Activated CD4-positive, alpha-beta T cell treated with anti-CD3 and anti-CD28 coated beads for 1 hour (primary cell): ENCODE results near the gene OR51A7.
"Not testable (repeated sequence)": the region's sequence is repeated elsewhere in the genome, so short reads cannot be mapped to it uniquely, and the experiment has no call there.

Experiments used
- DNase-seq: peaks from one replicate; pipeline ENCODE4 v3.0.0-alpha.2; 2020

OR51A7 gene

GRCh38 chr11:4903484-4903883 lies at the start of gene OR51A7:
Gene OR51A7 (plus strand): TSS chr11:4903783. CDS start chr11:4907370, 3,587 bp downstream.
- no peak for DNase-seq

- not testable (repeated sequence) for DNase-seq
These were observed 49.3 kb upstream of the OR51A7 start for GRCh38 chr11:4854286-4854685.

GRCh38 chr11:4862447-4863236 lies 40.9 kb upstream of the OR51A7 start:
- no peak for DNase-seq

GRCh38 chr11:4863876-4864275 lies 39.7 kb upstream of the OR51A7 start:
- DNase-seq = no peak

- no peak for DNase-seq
These were observed 37.7 kb upstream of the OR51A7 start for GRCh38 chr11:4865855-4866254.

GRCh38 chr11:4881188-4881587 lies 22.4 kb upstream of the OR51A7 start:
- DNase-seq = no peak

GRCh38 chr11:4881860-4882500 lies 21.6 kb upstream of the OR51A7 start, which contains the start of gene OR51T1:
Gene OR51T1 (plus strand): TSS chr11:4881900. CDS start chr11:4881900, 0 bp downstream.
- DNase-seq = no peak

GRCh38 chr11:4882543-4882942 lies 21.0 kb upstream of the OR51A7 start:
- DNase-seq = no peak

GRCh38 chr11:4884361-4884760 lies 19.2 kb upstream of the OR51A7 start:
- DNase-seq = no peak

- DNase-seq = no peak
These were observed 17.4 kb upstream of the OR51A7 start for GRCh38 chr11:4886186-4886585.

GRCh38 chr11:4887591-4887990 lies 16.0 kb upstream of the OR51A7 start:
- no peak for DNase-seq

GRCh38 chr11:4890279-4890678 lies 13.3 kb upstream of the OR51A7 start:
- no peak for DNase-seq

GRCh38 chr11:4891996-4892640 lies 11.5 kb upstream of the OR51A7 start:
- no peak for DNase-seq

GRCh38 chr11:4916581-4916980 lies 13.0 kb downstream of the OR51A7 start:
- no peak for DNase-seq

- DNase-seq = no peak
These were observed 15.7 kb downstream of the OR51A7 start, which contains the start of gene OR51G2 for GRCh38 chr11:4919250-4919649. Gene OR51G2 (minus strand): TSS chr11:4919350. CDS start chr11:4915663, 3,687 bp downstream.

- no peak for DNase-seq
These were observed 18.2 kb downstream of the OR51A7 start for GRCh38 chr11:4921796-4922195.

- DNase-seq = no peak
These were observed 18.7 kb downstream of the OR51A7 start for GRCh38 chr11:4922304-4922703.

GRCh38 chr11:4924239-4924638 lies 20.7 kb downstream of the OR51A7 start, which contains the start of gene OR51G1:
Gene OR51G1 (minus strand): TSS chr11:4924339. CDS start chr11:4924339, 0 bp downstream.
- DNase-seq = no peak

GRCh38 chr11:4926608-4927007 lies 23.0 kb downstream of the OR51A7 start:
- no peak for DNase-seq

GRCh38 chr11:4932751-4933150 lies 29.2 kb downstream of the OR51A7 start:
- DNase-seq = no peak

GRCh38 chr11:4936745-4937144 lies 33.2 kb downstream of the OR51A7 start:
- DNase-seq = no peak

- DNase-seq = no peak
These were observed 43.9 kb downstream of the OR51A7 start, which contains the start of gene OR51A4 for GRCh38 chr11:4947505-4947904. Gene OR51A4 (minus strand): TSS chr11:4947605. CDS start chr11:4947100, 505 bp downstream.

- DNase-seq = not testable (repeated sequence)
These were observed 52.0 kb downstream of the OR51A7 start, which contains the start of gene OR51A2 for GRCh38 chr11:4955613-4956012. Gene OR51A2 (minus strand): TSS chr11:4955713. CDS start chr11:4955713, 0 bp downstream.
